IMR-90 (cell line): ENCODE results near the gene ZBTB47. TPM values are rescaled to one million over a fixed set of nuclear protein-coding genes. Genes with fewer than 3 reads are reported as not detected.

ENCODE experiments used
- ATAC-seq: fragments of 200-7000 bp; cut with Tn5 transposase; 2 replicates; pipeline ENCODE4 v1.9.1; 2020; ENCODE audit warnings: low read depth, mild to moderate bottlenecking, moderate library complexity
- BruUV-seq: library from RNA; stranded (reverse); fragments of 400-500 nt; replicated peaks from 2 replicates; lab custom pipeline; 2021; lab: Mats Ljungman, UMichigan
- CTCF ChIA-PET: fragments of 300-600 bp; formaldehyde crosslinking; extraction: SDS; loops from one replicate; lab custom pipeline; 2021; ENCODE audit warnings: antibody characterized with exemption; lab: Yijun Ruan, JAX
- POLR2A ChIA-PET: fragments of 300-600 bp; sonication (Branson Sonifier 250); formaldehyde crosslinking; loops from one replicate; lab custom pipeline; 2022; ENCODE audit warnings: antibody characterized with exemption; ENCODE audit not compliant: unreplicated experiment; lab: Charles Lee
- DNase-seq: peaks from one replicate; pipeline ENCODE4 v3.0.0; 2013
- H2AFZ ChIP-seq: replicated peaks from 2 replicates; pipeline ENCODE3; 2013; ENCODE audit warnings: low read length, mild to moderate bottlenecking; ENCODE audit not compliant: poor library complexity
- H2AK5ac ChIP-seq: 2 replicates; pipeline ENCODE4 v1.6.1; 2013; ENCODE audit warnings: low read depth, low read length, inconsistent platforms
- H2AK9ac ChIP-seq: replicated peaks from 2 replicates; pipeline ENCODE3; 2013; ENCODE audit warnings: mild to moderate bottlenecking, low read depth, low read length, moderate library complexity; ENCODE audit not compliant: poor library complexity
- H2BK120ac ChIP-seq: 2 replicates; pipeline ENCODE4 v1.6.1; 2013; ENCODE audit warnings: low read depth, low read length, inconsistent platforms
- H2BK15ac ChIP-seq: 3 replicates; pipeline ENCODE4 v1.6.1; 2013; ENCODE audit warnings: low read depth, low read length, inconsistent platforms
- H2BK20ac ChIP-seq: 2 replicates; pipeline ENCODE4 v1.6.1; 2013; ENCODE audit warnings: low read depth, mild to moderate bottlenecking, inconsistent platforms, low read length, moderate library complexity
- H2BK5ac ChIP-seq: 2 replicates; pipeline ENCODE4 v1.6.1; 2013; ENCODE audit warnings: mild to moderate bottlenecking, low read depth, low read length, inconsistent platforms; ENCODE audit not compliant: poor library complexity, severe bottlenecking
- H3K14ac ChIP-seq: replicated peaks from 2 replicates; pipeline ENCODE4 v1.6.1; 2013; ENCODE audit warnings: low read depth, low read length, inconsistent platforms
- H3K18ac ChIP-seq: 2 replicates; pipeline ENCODE4 v1.6.1; 2013; ENCODE audit warnings: low read depth, low read length, control low read depth
- H3K23ac ChIP-seq: 2 replicates; pipeline ENCODE4 v1.6.1; 2013; ENCODE audit warnings: low read depth, low read length, inconsistent platforms
- H3K27ac ChIP-seq: 2 replicates; pipeline ENCODE4 v1.5.1; 2013; ENCODE audit warnings: mild to moderate bottlenecking, control low read depth, low read length; ENCODE audit not compliant: insufficient read depth
- H3K27me3 ChIP-seq: 2 replicates; pipeline ENCODE4 v1.6.1; 2013; ENCODE audit warnings: low read length; ENCODE audit not compliant: control insufficient read depth, insufficient read depth
- H3K36me3 ChIP-seq: 2 replicates; pipeline ENCODE4 v1.6.1; 2013; ENCODE audit warnings: low read length, mixed read lengths; ENCODE audit not compliant: control insufficient read depth, insufficient read depth
- H3K4ac ChIP-seq: 2 replicates; pipeline ENCODE4 v1.6.1; 2013; ENCODE audit warnings: low read depth, low read length, inconsistent platforms
- H3K4me1 ChIP-seq: 2 replicates; pipeline ENCODE4 v1.6.1; 2013; ENCODE audit warnings: low read length, mixed read lengths; ENCODE audit not compliant: control insufficient read depth, insufficient read depth
- H3K4me2 ChIP-seq: 2 replicates; pipeline ENCODE4 v1.6.1; 2013; ENCODE audit warnings: low read depth, mild to moderate bottlenecking, control low read depth, low read length, moderate library complexity
- H3K4me3 ChIP-seq: 2 replicates; pipeline ENCODE4 v1.5.1; 2013; ENCODE audit warnings: low read depth, mild to moderate bottlenecking, control low read depth, low read length, moderate library complexity; ENCODE audit not compliant: insufficient read depth
- H3K56ac ChIP-seq: 2 replicates; pipeline ENCODE4 v1.6.1; 2013; ENCODE audit warnings: low read length, inconsistent platforms; ENCODE audit not compliant: insufficient read depth; ENCODE audit errors: extremely low read depth
- H3K79me1 ChIP-seq, 2 experiments: 2 replicates each; pipeline ENCODE4 v1.6.1; 2013; ENCODE audit warnings: low read length in 2 of 2, inconsistent platforms in 1 of 2, low read depth in 1 of 2
- H3K9ac ChIP-seq: 2 replicates; pipeline ENCODE4 v1.6.1; 2013; ENCODE audit warnings: low read depth, low read length, control low read depth
- H3K9me1 ChIP-seq: 2 replicates; pipeline ENCODE4 v1.6.1; 2013; ENCODE audit warnings: low read length, inconsistent platforms; ENCODE audit not compliant: insufficient read depth
- H3K9me3 ChIP-seq: 2 replicates; pipeline ENCODE4 v1.6.1; 2013; ENCODE audit warnings: low read length; ENCODE audit not compliant: control insufficient read depth, insufficient read depth
- H4K20me1 ChIP-seq: 2 replicates; pipeline ENCODE4 v1.6.1; 2013; ENCODE audit warnings: low read length, inconsistent platforms; ENCODE audit not compliant: insufficient read depth
- H4K5ac ChIP-seq: 2 replicates; pipeline ENCODE4 v1.6.1; 2013; ENCODE audit warnings: mild to moderate bottlenecking, low read depth, low read length, control low read depth
- H4K8ac ChIP-seq, 2 experiments: 2 replicates each; pipeline ENCODE4 v1.6.1; 2013; ENCODE audit warnings: low read depth in 2 of 2, low read length in 2 of 2, control low read depth in 1 of 2, inconsistent platforms in 1 of 2
- H4K91ac ChIP-seq: 2 replicates; pipeline ENCODE4 v1.6.1; 2013; ENCODE audit warnings: low read depth, low read length, inconsistent platforms; ENCODE audit not compliant: insufficient read depth
- BHLHE40 ChIP-seq: fragments of 150-350 bp; IDR thresholded peaks from 2 replicates; pipeline ENCODE4 v1.6.1; 2016; ENCODE audit warnings: mild to moderate bottlenecking, low read depth, low read length
- CEBPB ChIP-seq: IDR thresholded peaks from 2 replicates; pipeline ENCODE4 v1.6.1; 2012; ENCODE audit warnings: low read depth, low read length, improper control_type of control experiment
- CHD1 ChIP-seq: IDR thresholded peaks from 2 replicates; pipeline ENCODE4 v1.6.1; 2012; ENCODE audit warnings: low read depth, low read length, improper control_type of control experiment
- FOS ChIP-seq: fragments of 150-350 bp; IDR thresholded peaks from 2 replicates; pipeline ENCODE4 v1.6.1; 2016; ENCODE audit warnings: low read depth, low read length
- MAFK ChIP-seq: IDR thresholded peaks from 2 replicates; pipeline ENCODE4 v1.6.1; 2012; ENCODE audit warnings: low read depth, low read length, improper control_type of control experiment
- MAZ ChIP-seq: IDR thresholded peaks from 2 replicates; pipeline ENCODE4 v1.6.1; 2012; ENCODE audit warnings: low read depth, mild to moderate bottlenecking, low read length, improper control_type of control experiment, moderate library complexity, borderline replicate concordance
- MXI1 ChIP-seq: IDR thresholded peaks from 2 replicates; pipeline ENCODE4 v1.6.1; 2012; ENCODE audit warnings: low read depth, mild to moderate bottlenecking, low read length, moderate library complexity, borderline replicate concordance
- POLR2A ChIP-seq: IDR thresholded peaks from 2 replicates; pipeline ENCODE4 v1.6.1; 2012; ENCODE audit warnings: mild to moderate bottlenecking, low read depth, low read length
- RAD21 ChIP-seq: IDR thresholded peaks from 2 replicates; pipeline ENCODE4 v1.6.1; 2012; ENCODE audit warnings: low read length, improper control_type of control experiment
- RCOR1 ChIP-seq: IDR thresholded peaks from 2 replicates; pipeline ENCODE4 v1.6.1; 2012; ENCODE audit warnings: mild to moderate bottlenecking, low read length, improper control_type of control experiment; ENCODE audit not compliant: insufficient replicate concordance
- RFX5 ChIP-seq: IDR thresholded peaks from 2 replicates; pipeline ENCODE4 v1.8.0; 2012; ENCODE audit warnings: low read depth, mild to moderate bottlenecking, low read length, moderate library complexity
- SMC3 ChIP-seq: fragments of 150-350 bp; IDR thresholded peaks from 2 replicates; pipeline ENCODE4 v1.6.1; 2016; ENCODE audit warnings: low read depth, mild to moderate bottlenecking, antibody characterized with exemption, low read length, moderate library complexity
- WGBS, 2 experiments: methylation state at CpG; one replicate each; pipeline versions ENCODE4 v1.1.5 to v1.1.7; 2013; ENCODE audit warnings: missing lambda C conversion rate in 2 of 2; ENCODE audit not compliant: insufficient read length in 1 of 2; ENCODE audit errors: extremely low coverage in 2 of 2; 5-methylcytosine and 5-hydroxymethylcytosine counted together
- dilution Hi-C: fragments of 300-500 bp; cut with HindIII; formaldehyde crosslinking; loops from one replicate; pipeline ENCODE4 v1.14.3; 2018; ENCODE audit warnings: low sequenced_read_pairs; ENCODE audit not compliant: unreplicated experiment
- in situ Hi-C: fragments of 300-500 bp; cut with MboI; formaldehyde crosslinking; loops from 3 replicates; pipeline ENCODE4 v1.14.3; 2019; ENCODE audit warnings: low sequenced_read_pairs, inconsistent platforms, mixed read lengths
- intact Hi-C: fragments of 100-400 bp; cut with micrococcal nuclease; formaldehyde crosslinking; loops from 2 replicates; pipeline ENCODE4 v1.10.0; 2022
- polyA plus RNA-seq, 3 experiments: library from polyadenylated mRNA; depleted of rRNA; stranded (reverse); fragments of >200 nt; gene quantifications; 2 replicates each; pipeline ENCODE4 v1.2.3, GENCODE V29; 2012; ENCODE audit warnings: low replicate concordance in 1 of 3
- total RNA-seq: library from RNA; depleted of rRNA; stranded (reverse); fragments of >200 nt; gene quantifications from 2 replicates; pipeline ENCODE4 v1.2.3, GENCODE V29; 2012
- TF ChIP-seq, protein P1 (sequence below): fragments of 150-350 bp; IDR thresholded peaks from 2 replicates; pipeline ENCODE4 v1.6.1; 2016; ENCODE audit warnings: low read depth, mild to moderate bottlenecking, low read length, moderate library complexity, borderline replicate concordance

The ZBTB47 gene
- total and polyA plus RNA-seq, 2 of the 4 experiments (the other 2 are of a cell fraction): 10.9 to 16.8 TPM

DNA sequence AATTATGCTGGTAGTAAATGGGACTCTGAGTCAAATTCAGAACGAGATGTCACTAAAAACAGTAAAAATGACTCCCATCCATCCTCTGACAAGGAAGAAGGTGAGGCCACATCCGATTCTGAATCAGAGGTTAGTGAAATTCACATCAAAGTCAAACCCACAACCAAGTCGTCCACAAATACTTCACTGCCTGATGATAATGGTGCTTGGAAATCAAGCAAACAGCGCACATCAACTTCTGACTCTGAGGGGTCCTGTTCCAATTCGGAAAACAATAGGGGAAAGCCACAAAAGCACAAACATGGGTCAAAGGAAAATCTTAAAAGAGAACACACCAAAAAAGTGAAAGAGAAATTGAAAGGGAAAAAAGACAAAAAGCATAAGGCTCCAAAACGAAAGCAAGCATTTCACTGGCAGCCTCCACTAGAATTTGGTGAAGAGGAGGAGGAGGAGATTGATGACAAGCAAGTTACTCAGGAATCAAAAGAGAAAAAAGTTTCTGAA, 15.1 kb upstream of the ZBTB47 start:
- no peak overlapping the region for H3K9ac ChIP-seq
- H3K36me3 ChIP-seq: peaks cover 51% of the 10 kb centered on the region
- H2AK5ac ChIP-seq: no peak overlapping the region
- WGBS, 2 experiments: no CpG with 5 or more reads among the region's 6 CpGs
- dilution Hi-C loops: no loop called here
- peaks cover 24 to 41% of the 10 kb centered on the region in 2 experiments for H3K79me1 ChIP-seq
- BruUV-seq: TSS peak; percentile 67
- POLR2A ChIA-PET: no interaction called here
- H3K18ac ChIP-seq: no peak overlapping the region
- ATAC-seq (no peak), DNase-seq (no peak)
- no peak overlapping the region for H3K4me3 ChIP-seq
- H4K5ac ChIP-seq: no peak overlapping the region
- CTCF ChIA-PET: no interaction called here
- no peak overlapping the region for H3K14ac ChIP-seq
- no peaks in the 10 kb centered on the region for H3K4me1 ChIP-seq
- H4K8ac ChIP-seq: no peak overlapping the region
- H3K27ac ChIP-seq: no peak overlapping the region
- no peak overlapping the region for H2AK9ac ChIP-seq
- H4K91ac ChIP-seq: no peak overlapping the region
- no peak overlapping the region for H2BK5ac ChIP-seq
- TF ChIP-seq, protein P1, sequence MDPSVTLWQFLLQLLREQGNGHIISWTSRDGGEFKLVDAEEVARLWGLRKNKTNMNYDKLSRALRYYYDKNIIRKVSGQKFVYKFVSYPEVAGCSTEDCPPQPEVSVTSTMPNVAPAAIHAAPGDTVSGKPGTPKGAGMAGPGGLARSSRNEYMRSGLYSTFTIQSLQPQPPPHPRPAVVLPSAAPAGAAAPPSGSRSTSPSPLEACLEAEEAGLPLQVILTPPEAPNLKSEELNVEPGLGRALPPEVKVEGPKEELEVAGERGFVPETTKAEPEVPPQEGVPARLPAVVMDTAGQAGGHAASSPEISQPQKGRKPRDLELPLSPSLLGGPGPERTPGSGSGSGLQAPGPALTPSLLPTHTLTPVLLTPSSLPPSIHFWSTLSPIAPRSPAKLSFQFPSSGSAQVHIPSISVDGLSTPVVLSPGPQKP: no peak
- TF ChIP-seq MXI1: no peak
- TF ChIP-seq CEBPB: no peak
- no peak for TF ChIP-seq BHLHE40
- TF ChIP-seq RCOR1: no peak
- TF ChIP-seq POLR2A: no peak
- TF ChIP-seq MAFK: no peak
- TF ChIP-seq FOS: no peak
- no peak for TF ChIP-seq RAD21
- no peak for TF ChIP-seq SMC3
- TF ChIP-seq MAZ: no peak
- no peak for TF ChIP-seq RFX5
- no peak for TF ChIP-seq CHD1
- peaks cover 6% of the 10 kb centered on the region; the same call in 1 of the 2 replicates for H4K20me1 ChIP-seq
- H3K9me3 ChIP-seq: no peaks in the 10 kb centered on the region
- no peak overlapping the region for H3K56ac ChIP-seq
- H2BK120ac ChIP-seq: no peak overlapping the region
- H2BK15ac ChIP-seq: no peak overlapping the region
- H3K4ac ChIP-seq: no peak overlapping the region
- intact Hi-C loops: loop anchor here (5.0 kb wide), 1 partner anchor 36 kb away; the partner anchor contains the start of gene NKTR
- in situ Hi-C loops: no loop called here
- H2BK20ac ChIP-seq: no peak overlapping the region
- H2AFZ ChIP-seq: no peak overlapping the region
- H3K4me2 ChIP-seq: no peak overlapping the region
- 0 out of 2 replicates have a peak, but pooled peaks cover 4% of the 10 kb centered on the region for H3K9me1 ChIP-seq
- H3K27me3 ChIP-seq: no peaks in the 10 kb centered on the region
- no peak overlapping the region for H3K23ac ChIP-seq
